ENCODE data around the gene MDC1. TPM values are rescaled to one million over a fixed set of nuclear protein-coding genes. Genes with fewer than 3 reads are reported as not detected.
"Not testable (repeated sequence)": the region's sequence is repeated elsewhere in the genome, so short reads cannot be mapped to it uniquely, and the experiment has no call there.

The MDC1 gene
- total and polyA plus RNA-seq, 12 donors, result 11.2 to 21.7 (median 19.4) TPM

GRCh38 chr6:30759575-30760239 is 42.6 kb upstream of the MDC1 start:
- Histone ChIP-seq H3K27me3 (no peaks in the 10 kb centered on the region), H3K4me1 (peaks cover 12 to 62% (median 28%) of the 10 kb centered on the region in 9 donors), H3K36me3 (no peaks in the 10 kb centered on the region), H3K9me3 (no peaks in the 10 kb centered on the region), H3K4me3 (no peak overlapping the region), H3K27ac (peak overlapping the region in 7 of 10 donors; percentile 23 to 98 (median 83))
- TF ChIP-seq CTCF (IDR thresholded peaks at IDR 0.05), result no peak
- DNase-seq (no peak), ATAC-seq (peak in 3 of 8 donors; percentile 35 to 50 (median 38))
- intact Hi-C loops (cut with DNase I), result no loop called here
- WGBS, 2 donors, result 79 to 92% methylated on average over 10 of the region's 10 CpGs

GRCh38 chr6:30757261-30757904 is 40.3 kb upstream of the MDC1 start:
- Histone ChIP-seq H3K4me1 (peaks cover 6 to 57% (median 20%) of the 10 kb centered on the region in 9 donors), H3K4me3 (no peak overlapping the region), H3K27ac (peak overlapping the region in 9 of 10 donors; percentile 6 to 98 (median 67)), H3K36me3 (no peaks in the 10 kb centered on the region), H3K27me3 (no peaks in the 10 kb centered on the region), H3K9me3 (no peaks in the 10 kb centered on the region)
- no peak for TF ChIP-seq CTCF (IDR thresholded peaks at IDR 0.05)
- ATAC-seq, result peak; percentile 16 to 80 (median 56)
- peak in 1 of 2 donors; percentile 72 for DNase-seq
- intact Hi-C loops (cut with DNase I), result no loop called here
- WGBS, 2 donors, result 52 to 74% methylated on average over 1 of the region's 1 CpG

- H3K27me3 ChIP-seq; H3K4me3 ChIP-seq; H3K9me3 ChIP-seq; intact Hi-C loops (cut with DNase I); H3K36me3 ChIP-seq; DNase-seq; ATAC-seq: not testable (repeated sequence)
- Histone ChIP-seq H3K27ac (peak overlapping the region in 5 of 10 donors; percentile 67 to 98 (median 94)), H3K4me1 (peaks cover 9 to 65% (median 27%) of the 10 kb centered on the region in 9 donors)
- 96 to 99% methylated on average over 7 of the region's 7 CpGs for WGBS, 2 donors
These were observed 39.4 kb upstream of the MDC1 start for GRCh38 chr6:30756405-30757003.

GRCh38 chr6:30754631-30755030 is 37.5 kb upstream of the MDC1 start:
- DNase-seq, result no peak
- ATAC-seq, result no peak
- Histone ChIP-seq H3K9me3 (no peaks in the 10 kb centered on the region), H3K4me3 (no peak overlapping the region), H3K27me3 (no peaks in the 10 kb centered on the region), H3K36me3 (no peaks in the 10 kb centered on the region), H3K27ac (peak overlapping the region in 6 of 10 donors; percentile 90 to 99 (median 96)), H3K4me1 (peaks cover 9 to 68% (median 31%) of the 10 kb centered on the region in 9 donors)
- intact Hi-C loops (cut with DNase I), result no loop called here
- TF ChIP-seq CTCF (IDR thresholded peaks at IDR 0.05), result no peak
- 95 to 96% methylated on average over 3 of the region's 3 CpGs for WGBS, 2 donors

All from heart right ventricle (tissue), 16 donors.